ENCODE results near the gene INPP4B.
"Not testable (repeated sequence)": the region's sequence is repeated elsewhere in the genome, so short reads cannot be mapped to it uniquely, and the experiment has no call there.

Gene INPP4B

GRCh38 chr4:142532054-142532453, 314.0 kb downstream of the INPP4B start:
- no peak for DNase-seq

GRCh38 chr4:142530728-142531127, 315.4 kb downstream of the INPP4B start:
- no peak for DNase-seq

DNA sequence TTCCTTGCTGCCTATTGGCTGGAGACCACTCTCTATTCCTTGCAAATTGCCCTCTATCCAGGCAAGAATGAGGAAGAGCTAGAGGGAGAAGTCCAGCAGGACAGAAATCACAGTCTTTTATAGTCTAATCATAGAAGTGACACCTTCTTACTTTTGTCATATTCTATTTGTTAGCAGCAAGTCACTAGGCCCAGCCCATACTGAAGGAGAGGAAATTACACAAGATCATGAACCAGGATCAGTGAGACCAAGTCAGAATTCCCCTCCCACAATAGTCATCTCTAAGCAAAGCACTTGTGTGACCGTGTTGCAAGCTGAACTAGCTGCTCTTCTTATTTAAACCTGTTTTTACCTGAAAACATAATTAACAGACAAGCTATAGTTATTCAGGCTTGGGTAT, 317.7 kb downstream of the INPP4B start:
- DNase-seq: no peak

- DNase-seq: no peak
These were observed 323.0 kb downstream of the INPP4B start for GRCh38 chr4:142523111-142523510.

- no peak for DNase-seq
These were observed 326.8 kb downstream of the INPP4B start for GRCh38 chr4:142519342-142519741.

GRCh38 chr4:142516686-142517526, 329.2 kb downstream of the INPP4B start:
- no peak for DNase-seq

GRCh38 chr4:142512161-142512560, 333.9 kb downstream of the INPP4B start:
- no peak for DNase-seq

DNA sequence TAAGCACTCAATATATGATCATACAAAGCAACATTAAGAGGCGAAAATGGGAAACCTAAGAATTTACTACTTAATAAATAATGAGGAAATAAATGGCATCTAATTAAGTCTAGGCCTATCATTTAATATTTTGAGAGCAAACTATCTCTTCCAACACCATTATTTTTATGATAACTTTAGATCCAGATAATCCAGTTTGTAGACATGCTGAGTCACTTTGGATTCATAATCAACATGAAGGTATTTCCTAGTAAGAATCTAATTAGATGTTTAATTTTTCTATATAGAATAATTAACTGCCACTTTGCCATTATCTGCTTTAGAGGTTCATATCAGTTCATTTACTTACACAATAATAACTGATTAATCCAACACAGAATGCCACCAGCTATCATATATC, 336.2 kb downstream of the INPP4B start:
- DNase-seq: no peak

DNA sequence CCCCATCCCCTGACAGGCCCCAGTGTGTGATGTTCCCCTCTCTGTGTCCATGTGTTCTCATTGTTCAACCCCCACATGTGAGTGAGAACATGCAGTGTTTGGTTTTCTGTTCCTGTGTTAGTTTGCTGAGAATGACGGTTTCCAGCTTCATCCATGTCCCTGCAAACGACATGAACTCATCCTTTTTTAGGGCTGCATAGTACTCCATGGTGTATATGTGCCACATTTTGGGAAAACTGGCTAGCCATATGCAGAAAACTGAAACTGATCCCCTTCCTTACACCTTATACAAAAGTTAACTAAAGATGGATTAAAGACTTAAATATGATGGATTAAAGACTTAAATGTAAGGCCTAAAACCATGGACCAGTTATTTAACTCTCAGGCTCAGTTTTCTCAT, 336.7 kb downstream of the INPP4B start:
- DNase-seq: not testable (repeated sequence)

DNA sequence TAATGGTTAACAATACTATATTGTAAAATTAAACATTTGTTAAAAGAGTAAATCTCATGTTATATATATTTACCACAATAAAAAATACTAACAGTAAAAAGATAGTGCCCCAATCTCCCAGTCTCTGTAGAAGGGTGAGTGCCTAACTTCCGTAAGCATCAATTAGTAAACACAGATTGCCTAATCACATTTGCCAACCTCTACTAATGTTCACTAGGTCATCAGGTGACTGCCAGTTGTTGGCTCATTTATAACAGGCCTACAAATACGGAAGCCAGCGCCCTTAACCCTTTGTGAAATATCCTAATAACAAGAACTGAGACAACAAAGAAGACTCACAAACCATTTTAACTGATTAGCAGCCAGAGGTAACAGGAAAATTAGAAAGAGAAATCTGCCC, 345.1 kb downstream of the INPP4B start:
- no peak for DNase-seq

GRCh38 chr4:142497606-142498005, 348.5 kb downstream of the INPP4B start:
- no peak for DNase-seq

DNA sequence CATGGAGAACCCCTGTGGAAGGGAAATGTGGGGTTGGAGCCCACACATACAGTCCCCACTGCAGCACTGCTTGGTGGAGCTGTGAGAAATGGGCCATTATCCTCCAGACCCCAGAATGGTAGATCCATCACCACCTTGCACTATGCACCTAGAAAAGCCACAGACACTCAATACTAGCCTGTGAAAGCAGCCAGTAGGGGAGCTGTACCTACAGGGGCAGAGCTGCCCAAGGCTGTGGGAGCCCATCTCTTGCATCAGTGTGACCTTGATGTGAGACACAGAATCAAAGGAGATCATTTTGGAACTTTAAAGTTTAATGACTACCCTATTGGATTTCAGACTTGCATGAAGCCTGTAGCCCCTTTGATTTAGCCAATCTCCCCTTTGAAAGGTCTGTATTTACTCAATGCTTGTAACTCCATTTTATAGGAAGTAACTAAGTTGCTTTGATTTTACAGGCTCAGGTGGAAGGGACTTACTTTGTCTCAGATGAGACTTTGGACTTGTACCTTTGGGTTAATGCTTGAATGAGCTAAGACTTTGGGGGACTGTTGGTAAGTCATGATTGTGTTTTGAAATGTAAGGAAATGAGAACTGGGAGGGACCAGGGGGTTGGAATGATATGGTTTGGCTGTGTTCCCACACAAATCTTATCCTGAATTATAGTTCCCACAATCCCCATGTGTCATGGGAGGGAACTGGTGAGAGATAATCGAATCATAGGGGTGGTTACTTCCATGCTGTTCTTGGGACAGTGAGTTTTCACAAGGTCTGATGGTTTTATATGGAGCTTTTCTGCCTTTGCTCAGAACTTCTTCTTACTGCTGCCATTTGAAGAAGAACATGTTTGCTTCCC, 352.6 kb downstream of the INPP4B start:
- no peak for DNase-seq

DNA sequence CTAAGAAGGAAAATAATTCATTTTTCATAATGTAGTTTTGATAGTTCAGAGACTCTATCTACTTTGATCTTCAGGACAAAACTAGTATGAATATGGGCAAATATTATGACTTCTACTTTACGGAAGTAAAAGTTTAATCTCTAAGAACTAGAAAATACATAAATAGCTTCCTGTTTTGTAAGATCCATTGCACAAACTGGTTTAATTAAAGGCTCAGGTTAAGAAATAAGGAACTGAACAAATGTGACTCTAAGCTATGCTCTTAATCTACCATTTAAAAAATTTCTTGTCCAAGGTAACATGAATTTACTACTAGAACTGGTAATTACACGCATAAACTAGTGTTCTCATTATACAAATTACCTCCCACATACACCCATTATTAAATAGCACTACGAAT, 360.6 kb downstream of the INPP4B start:
- no peak for DNase-seq

DNA sequence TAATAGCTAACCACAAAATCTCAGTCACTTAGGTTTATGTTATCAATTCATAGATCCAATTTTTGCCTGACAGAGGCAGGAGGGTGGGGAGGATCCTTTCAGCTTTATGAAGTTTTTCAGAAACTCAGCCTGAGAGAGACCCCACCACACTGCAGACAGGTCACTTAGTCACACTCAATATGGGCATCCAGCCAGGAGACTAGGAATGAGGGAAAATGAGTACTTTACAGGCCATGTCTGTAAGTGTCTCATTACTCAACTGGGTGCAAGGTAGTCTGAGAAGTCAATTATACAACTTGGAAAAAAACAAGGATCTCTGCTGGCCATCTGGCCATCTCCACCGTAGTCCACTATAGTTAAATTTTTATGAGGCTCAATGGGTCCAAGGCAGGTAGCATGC, 365.9 kb downstream of the INPP4B start:
- DNase-seq: no peak

DNA sequence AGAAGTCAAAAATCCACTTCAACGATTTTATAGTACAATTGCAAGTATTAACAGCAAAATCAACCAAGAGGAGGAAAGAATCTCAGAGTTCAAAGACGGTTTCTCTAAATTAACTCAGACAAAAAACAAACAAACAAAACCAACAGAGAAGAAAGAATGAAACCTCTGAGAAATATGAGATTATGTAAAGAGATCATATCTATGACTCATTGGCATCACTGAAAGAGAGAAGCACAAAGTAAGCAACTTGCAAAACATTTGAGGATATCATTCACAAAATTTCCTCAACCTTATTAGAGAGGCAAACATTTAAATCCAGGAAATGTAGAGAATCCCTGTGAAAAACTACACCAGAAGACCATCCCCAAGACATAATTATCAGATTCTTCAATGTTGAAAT, 370.4 kb downstream of the INPP4B start:
- no peak for DNase-seq

- no peak for DNase-seq
These were observed 371.6 kb downstream of the INPP4B start for GRCh38 chr4:142474398-142475087.

DNA sequence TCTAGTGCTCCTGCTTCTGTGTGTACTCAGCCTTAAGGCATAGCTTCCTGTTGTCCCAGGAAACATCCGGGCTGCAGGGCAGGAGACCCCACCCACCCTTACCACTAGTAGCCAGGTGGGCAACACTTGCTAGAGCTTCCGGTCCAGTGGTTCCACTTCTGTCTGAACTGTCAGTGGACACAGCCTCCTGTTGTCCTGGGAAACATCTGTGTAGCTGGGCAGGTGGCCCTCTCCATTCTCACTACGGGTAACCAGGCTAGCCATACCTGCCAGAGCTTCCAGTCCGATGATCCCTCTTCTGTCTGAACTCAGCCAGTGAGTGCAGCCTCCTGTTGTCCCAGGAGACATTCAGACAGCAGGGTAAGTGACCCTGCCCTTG, 372.2 kb downstream of the INPP4B start:
- no peak for DNase-seq

DNA sequence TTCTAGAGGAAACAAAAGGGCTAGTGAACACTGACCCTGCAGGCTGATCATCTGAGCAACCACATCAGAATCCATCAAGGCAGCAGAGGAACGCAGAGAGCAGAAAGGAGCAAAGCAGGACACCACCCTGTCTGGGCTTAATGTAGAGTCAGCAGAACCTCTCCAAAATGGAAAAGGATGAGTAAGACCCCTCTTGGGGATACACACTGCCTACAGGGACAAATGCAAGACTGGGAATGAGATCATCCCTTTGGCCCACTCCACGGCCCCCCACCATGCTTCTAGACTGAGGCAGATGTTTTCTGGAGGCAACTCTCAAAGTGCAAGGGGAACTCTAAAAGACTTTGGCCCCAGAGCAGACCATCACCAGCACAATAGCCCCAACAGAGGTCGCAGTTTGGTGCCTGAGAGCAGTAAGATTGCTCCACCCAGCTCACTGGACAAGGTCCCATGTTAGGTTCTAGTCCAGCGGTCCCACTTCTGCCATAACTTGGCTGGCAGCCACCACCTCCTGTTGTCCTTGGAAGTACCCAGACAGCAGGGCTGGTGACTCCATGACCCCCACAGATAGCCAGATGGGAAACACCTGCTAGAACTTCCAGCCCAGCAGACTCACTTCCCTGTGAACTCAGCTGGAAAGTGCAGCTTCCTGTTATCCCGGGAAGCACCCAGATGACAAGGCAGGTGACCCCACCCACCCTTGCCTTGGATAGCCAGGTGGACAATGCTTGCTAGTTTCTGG, 372.7 kb downstream of the INPP4B start:
- no peak for DNase-seq

DNA sequence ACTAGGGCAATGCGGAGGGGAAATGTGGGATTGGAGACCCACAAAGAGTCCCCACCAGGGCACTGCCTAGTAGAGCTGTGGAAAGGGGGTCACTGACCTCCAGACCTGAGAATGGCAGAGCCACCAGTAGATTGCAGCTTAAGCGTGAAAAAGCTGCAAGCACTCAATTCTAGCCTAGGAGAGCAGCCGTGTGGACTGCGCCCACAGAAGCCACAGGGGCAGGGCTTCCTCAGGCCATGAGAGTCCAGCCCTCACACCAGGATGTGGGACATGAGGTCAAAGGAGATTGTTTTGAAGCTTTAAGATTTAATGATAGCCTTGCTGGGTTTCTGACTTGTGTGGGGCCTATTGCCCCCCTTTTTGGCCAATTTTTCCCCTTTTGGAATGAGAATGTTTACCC, 379.0 kb downstream of the INPP4B start:
- no peak for DNase-seq

DNA sequence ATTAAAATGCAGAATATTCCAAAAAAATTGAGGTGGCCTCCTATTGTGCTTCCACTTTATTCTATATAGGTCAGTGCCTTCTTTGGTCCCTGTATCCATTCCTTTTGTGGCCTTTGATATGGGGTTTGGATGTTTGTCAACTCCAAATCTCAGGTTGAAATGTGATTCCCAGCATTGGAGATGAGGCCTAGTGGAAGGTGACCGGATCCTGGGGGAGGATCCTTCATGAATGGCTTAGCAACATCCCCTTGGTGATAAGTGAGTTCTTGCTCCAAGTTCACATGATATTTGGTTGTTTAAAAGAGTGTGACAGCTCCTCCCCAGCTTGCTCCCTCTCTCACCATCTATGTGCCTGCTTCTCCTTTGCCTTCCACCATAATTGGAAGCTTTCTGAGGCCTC, 380.6 kb downstream of the INPP4B start:
- DNase-seq: no peak

GRCh38 chr4:142463206-142463605, 382.9 kb downstream of the INPP4B start:
- no peak for DNase-seq

DNA sequence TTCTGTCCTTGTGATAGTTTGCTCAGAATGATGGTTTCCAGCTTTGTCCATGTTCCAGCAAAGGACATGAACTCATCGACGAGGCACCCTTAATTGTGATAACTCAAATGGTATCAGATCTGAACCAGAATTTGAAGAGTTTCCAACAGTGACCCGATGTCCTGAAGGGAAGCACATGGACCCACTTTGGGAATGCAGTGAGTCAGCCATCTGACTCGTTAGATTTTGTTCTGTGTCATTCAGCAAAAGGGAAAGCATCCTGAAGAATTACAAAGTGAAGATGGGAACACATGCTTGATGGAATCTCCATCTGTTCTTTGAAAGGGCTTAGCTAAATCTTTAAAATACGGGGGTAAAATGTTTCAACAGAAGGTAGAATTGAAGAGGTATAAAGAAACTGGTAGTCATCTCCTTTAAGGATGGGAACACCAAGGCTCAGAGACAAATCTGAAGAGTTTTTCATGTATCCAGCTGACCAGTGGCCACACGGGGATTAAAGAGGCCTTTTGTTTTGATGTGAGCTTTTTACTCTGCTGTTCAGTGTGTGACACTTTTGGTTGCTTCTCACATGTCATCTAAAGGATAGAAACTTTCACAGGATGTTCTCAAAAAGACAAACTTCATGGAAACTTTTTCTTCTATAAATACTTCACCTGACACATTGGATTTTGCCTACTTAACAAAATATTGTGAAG, 393.8 kb downstream of the INPP4B start:
- DNase-seq: no peak
